ENCODE measurements around the gene CRTAC1.

CRTAC1 gene

DNA sequence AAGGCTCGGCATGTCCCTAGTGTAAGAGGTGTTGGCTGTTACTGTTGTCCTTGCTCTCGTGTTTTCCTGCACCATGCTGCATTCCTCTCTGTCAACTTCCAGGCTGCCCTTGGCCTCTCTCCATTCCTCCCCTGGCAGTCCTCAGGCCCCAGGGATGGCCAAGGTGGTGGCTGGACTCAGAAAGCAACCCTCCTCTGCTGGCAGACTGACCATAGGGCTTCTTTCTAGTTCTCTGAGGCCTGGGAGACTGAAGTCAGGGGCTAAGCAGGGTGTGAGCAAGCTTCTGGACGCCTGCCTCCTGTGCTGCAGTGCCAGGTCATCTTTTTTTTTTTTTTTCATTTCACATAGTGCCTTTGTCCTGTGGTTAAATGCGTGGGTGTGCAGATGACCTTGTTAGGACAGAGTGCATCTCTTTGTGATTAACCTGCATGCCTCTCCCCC lies 108.8 kb downstream of the CRTAC1 start:
- H3K36me3 ChIP-seq (ENCODE audit: insufficient read depth, low read length): no peaks in the 10 kb centered on the region
- TF ChIP-seq FOXP2 (optimal IDR thresholded peaks at IDR 0.05; ENCODE audit: control extremely low read depth, extremely low read length, insufficient read depth) (no peak), EZH2 (IDR thresholded peaks at IDR 0.05) (no peak), POLR2AphosphoS5 (IDR thresholded peaks at IDR 0.05; ENCODE audit: borderline replicate concordance, low read depth, low read length) (no peak)
- H3K9me3 ChIP-seq (ENCODE audit: low read depth, low read length): no peaks in the 10 kb centered on the region
- no peak overlapping the region for H3K27ac ChIP-seq
- no peak overlapping the region for H3K9ac ChIP-seq (ENCODE audit: insufficient read length)
- no peak for DNase-seq (ENCODE audit: low read depth, low spot score)
- H3K4me3 ChIP-seq: no peak overlapping the region

DNA sequence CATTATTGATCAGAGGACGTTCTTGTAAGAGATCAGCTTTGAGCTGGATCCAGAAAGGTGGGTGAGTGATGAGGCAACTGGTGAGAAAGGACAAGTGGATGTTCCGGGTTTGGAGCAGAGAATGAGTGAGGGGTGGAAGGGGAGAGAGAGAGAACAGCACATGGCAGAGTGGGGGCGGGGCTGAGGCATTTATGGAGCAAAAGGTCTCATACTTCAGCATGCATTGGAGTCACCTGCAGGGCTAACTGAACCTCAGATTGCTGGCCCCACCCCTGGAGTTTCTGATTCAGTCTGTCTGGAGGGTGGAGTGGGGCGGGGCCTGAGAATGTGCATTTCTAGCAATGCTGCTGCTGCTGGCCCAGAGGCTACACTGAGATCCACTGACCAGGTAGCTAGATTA lies 109.6 kb downstream of the CRTAC1 start:
- Histone ChIP-seq H3K9ac (ENCODE audit: insufficient read length) (no peak overlapping the region), H3K27ac (no peak overlapping the region), H3K36me3 (ENCODE audit: insufficient read depth, low read length) (no peaks in the 10 kb centered on the region), H3K9me3 (ENCODE audit: low read depth, low read length) (no peaks in the 10 kb centered on the region), H3K4me3 (no peak overlapping the region)
- TF ChIP-seq FOXP2 (optimal IDR thresholded peaks at IDR 0.05; ENCODE audit: control extremely low read depth, extremely low read length, insufficient read depth) (no peak), POLR2AphosphoS5 (IDR thresholded peaks at IDR 0.05; ENCODE audit: borderline replicate concordance, low read depth, low read length) (no peak), EZH2 (IDR thresholded peaks at IDR 0.05) (no peak)
- DNase-seq (ENCODE audit: low read depth, low spot score): no peak

DNA sequence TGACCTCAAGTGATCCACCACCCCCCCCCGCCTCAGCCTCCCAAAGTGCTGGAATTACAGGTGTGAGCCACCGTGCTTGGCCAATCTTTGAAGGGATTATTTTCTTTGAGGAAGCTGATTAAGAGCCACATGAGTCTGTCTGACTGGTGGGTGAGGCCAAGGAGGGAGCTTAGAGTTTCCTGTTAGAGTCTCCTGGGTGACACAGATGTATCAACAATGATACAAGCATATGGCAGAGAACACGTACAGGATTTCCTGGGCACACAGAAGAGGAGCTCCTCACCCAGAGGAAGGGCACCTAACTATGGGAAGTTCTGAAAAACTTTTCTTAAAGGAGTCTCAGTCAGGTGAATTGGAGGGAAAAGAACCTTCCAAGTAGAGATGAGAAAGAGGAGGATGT lies 111.4 kb downstream of the CRTAC1 start:
- Histone ChIP-seq H3K36me3 (ENCODE audit: insufficient read depth, low read length) (no peaks in the 10 kb centered on the region), H3K9ac (ENCODE audit: insufficient read length) (no peak overlapping the region), H3K27ac (no peak overlapping the region), H3K9me3 (ENCODE audit: low read depth, low read length) (no peaks in the 10 kb centered on the region), H3K4me3 (no peak overlapping the region)
- no peak for TF ChIP-seq EZH2 (IDR thresholded peaks at IDR 0.05)
- TF ChIP-seq POLR2AphosphoS5 (IDR thresholded peaks at IDR 0.05; ENCODE audit: borderline replicate concordance, low read depth, low read length): no peak
- no peak for TF ChIP-seq FOXP2 (optimal IDR thresholded peaks at IDR 0.05; ENCODE audit: control extremely low read depth, extremely low read length, insufficient read depth)
- no peak for DNase-seq (ENCODE audit: low read depth, low spot score)

DNA sequence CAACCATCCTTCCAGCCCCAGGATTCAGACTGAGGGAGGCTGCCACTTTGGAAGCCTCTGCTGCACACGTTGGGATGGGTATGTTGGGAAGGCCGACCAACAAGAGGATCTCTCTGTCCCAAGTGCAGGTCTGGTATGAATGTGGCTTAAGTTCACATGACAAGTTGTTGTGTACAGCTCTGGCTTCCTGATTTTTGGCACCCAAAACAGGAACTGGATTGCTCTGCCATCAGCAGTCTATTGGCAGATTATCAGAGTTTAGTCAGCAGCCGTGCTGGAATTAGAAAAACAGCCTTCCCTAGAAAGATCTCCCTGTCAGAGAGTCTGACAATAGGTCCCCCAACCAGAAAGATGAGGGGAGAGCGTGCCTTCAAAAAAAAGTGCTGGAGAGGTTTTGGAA lies 113.8 kb downstream of the CRTAC1 start:
- H3K36me3 ChIP-seq (ENCODE audit: insufficient read depth, low read length): no peaks in the 10 kb centered on the region
- no peak for DNase-seq (ENCODE audit: low read depth, low spot score)
- TF ChIP-seq FOXP2 (optimal IDR thresholded peaks at IDR 0.05; ENCODE audit: control extremely low read depth, extremely low read length, insufficient read depth): no peak
- TF ChIP-seq POLR2AphosphoS5 (IDR thresholded peaks at IDR 0.05; ENCODE audit: borderline replicate concordance, low read depth, low read length): no peak
- no peak for TF ChIP-seq EZH2 (IDR thresholded peaks at IDR 0.05)
- H3K4me3 ChIP-seq: no peak overlapping the region
- no peak overlapping the region for H3K9ac ChIP-seq (ENCODE audit: insufficient read length)
- H3K27ac ChIP-seq: no peak overlapping the region
- H3K9me3 ChIP-seq (ENCODE audit: low read depth, low read length): no peaks in the 10 kb centered on the region

DNA sequence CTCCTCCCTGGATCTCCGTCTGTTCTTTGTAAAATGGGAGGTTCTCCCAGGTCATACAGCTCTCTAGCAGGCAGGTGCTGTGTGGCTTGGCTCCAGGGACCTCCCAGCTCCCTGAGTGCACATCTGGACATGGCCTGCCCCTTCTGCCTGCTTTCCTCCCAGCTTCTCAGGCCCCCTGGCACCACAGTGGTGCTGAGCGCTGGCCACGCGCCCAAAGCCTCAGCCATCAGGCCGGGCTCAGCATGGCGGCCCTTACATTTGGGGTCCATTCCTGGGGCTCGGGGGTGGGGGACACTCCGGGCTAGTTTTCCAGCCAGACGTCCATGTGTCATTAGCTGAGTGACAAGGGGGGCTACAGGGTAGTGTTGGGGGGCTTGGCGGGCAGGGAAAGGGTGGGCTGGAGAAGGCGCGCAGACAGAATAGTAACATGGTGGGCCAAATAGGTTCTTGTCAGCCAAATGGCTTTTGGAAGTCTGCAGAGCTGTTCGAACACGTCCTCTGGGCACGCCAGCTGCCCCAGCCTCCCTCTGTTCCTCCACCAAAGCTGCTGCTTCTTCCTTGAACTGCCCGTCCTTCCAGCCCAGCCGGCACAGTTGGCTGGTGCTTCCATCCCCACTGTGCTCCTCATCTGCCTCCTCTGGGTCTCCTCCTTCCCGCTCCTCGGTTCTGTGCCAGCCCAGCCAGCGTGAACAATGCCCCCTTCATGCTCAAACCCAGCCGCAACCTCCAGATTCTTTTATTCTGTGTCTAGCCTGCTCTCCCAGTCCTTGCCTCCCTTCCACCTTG lies 114.9 kb downstream of the CRTAC1 start:
- Histone ChIP-seq H3K9ac (ENCODE audit: insufficient read length) (no peak overlapping the region), H3K27ac (no peak overlapping the region), H3K9me3 (ENCODE audit: low read depth, low read length) (no peaks in the 10 kb centered on the region), H3K36me3 (ENCODE audit: insufficient read depth, low read length) (no peaks in the 10 kb centered on the region), H3K4me3 (no peak overlapping the region)
- TF ChIP-seq EZH2 (IDR thresholded peaks at IDR 0.05): no peak
- TF ChIP-seq POLR2AphosphoS5 (IDR thresholded peaks at IDR 0.05; ENCODE audit: borderline replicate concordance, low read depth, low read length): no peak
- no peak for TF ChIP-seq FOXP2 (optimal IDR thresholded peaks at IDR 0.05; ENCODE audit: control extremely low read depth, extremely low read length, insufficient read depth)
- DNase-seq (ENCODE audit: low read depth, low spot score): no peak

DNA sequence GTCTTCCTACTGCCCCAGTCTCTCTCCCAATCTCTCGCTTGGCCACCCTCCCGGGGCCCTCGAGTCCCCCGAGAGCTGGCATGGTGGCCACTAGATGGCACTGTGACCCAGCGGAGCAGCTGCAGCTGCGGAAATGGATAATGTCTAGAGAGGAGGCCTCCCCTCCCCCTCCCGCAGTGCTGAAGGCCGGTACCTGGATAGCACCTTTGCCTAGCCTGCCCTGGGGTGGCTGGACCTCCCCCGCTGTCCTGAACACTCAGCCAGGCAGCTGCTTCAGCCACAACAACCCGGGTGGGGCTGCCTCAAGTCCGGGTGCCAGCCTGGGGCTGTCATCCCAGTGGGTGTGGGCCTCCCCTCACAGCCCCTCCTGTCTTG lies 115.6 kb downstream of the CRTAC1 start:
- Histone ChIP-seq H3K9ac (ENCODE audit: insufficient read length) (no peak overlapping the region), H3K36me3 (ENCODE audit: insufficient read depth, low read length) (no peaks in the 10 kb centered on the region), H3K27ac (no peak overlapping the region), H3K4me3 (no peak overlapping the region), H3K9me3 (ENCODE audit: low read depth, low read length) (no peaks in the 10 kb centered on the region)
- DNase-seq (ENCODE audit: low read depth, low spot score): no peak
- TF ChIP-seq POLR2AphosphoS5 (IDR thresholded peaks at IDR 0.05; ENCODE audit: borderline replicate concordance, low read depth, low read length): no peak
- TF ChIP-seq FOXP2 (optimal IDR thresholded peaks at IDR 0.05; ENCODE audit: control extremely low read depth, extremely low read length, insufficient read depth): no peak
- no peak for TF ChIP-seq EZH2 (IDR thresholded peaks at IDR 0.05)

DNA sequence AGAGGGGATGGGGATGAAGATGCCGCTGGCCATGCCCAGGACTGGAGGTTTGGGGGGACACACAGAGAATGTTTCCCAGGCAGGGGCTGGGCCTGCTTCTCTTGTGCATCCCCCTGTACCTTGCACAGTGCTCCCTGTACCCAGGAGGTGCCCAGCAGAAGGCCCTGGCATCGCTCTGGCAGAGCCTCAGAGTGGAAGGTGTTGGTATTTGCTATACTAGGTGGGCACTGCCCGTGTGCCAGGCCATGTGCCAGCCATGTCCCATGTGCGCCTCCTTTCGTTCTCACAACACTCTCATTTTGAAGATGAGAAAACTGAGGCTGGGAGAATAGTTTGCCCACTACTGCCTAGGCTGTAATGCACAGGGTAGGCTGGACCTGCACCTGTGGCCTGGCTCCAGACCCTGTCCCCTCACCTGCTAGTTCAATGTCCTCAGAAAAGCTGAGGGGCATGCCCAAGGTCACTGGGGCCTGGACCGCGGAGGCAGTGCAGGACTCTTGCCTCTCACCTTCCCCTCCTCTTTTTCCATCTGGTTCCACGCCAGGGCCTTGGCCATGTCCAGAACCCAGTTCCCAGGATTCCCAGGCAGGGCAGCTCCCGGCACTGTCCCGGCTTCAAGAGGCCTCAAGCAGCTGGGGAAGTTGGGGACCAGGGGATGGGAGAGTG lies 116.1 kb downstream of the CRTAC1 start:
- TF ChIP-seq POLR2AphosphoS5 (IDR thresholded peaks at IDR 0.05; ENCODE audit: borderline replicate concordance, low read depth, low read length) (no peak), EZH2 (IDR thresholded peaks at IDR 0.05) (no peak), FOXP2 (optimal IDR thresholded peaks at IDR 0.05; ENCODE audit: control extremely low read depth, extremely low read length, insufficient read depth) (no peak)

DNA sequence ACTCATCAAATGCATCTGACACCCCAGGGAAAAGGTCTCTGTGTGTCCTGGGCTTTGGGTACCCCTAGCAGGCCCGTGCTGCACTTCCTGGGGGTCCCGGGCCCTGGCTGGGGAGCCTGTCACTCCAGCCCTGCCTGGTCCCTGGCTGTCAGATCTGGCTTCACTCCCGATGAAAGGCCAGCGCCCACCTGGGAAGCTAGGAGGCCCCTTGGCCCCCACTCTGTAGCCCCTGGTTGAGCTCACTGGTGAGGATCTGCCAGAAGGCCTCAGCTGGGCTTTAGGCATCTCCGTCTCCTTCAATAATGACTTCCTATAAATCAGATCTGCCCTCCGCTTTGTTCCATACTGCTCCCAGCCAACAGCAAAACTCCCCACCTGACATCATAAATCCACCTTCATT lies 116.8 kb downstream of the CRTAC1 start:
- H3K27ac ChIP-seq: no peak overlapping the region
- H3K4me3 ChIP-seq: no peak overlapping the region
- no peaks in the 10 kb centered on the region for H3K9me3 ChIP-seq (ENCODE audit: low read depth, low read length)
- H3K9ac ChIP-seq (ENCODE audit: insufficient read length): no peak overlapping the region
- no peak for TF ChIP-seq FOXP2 (optimal IDR thresholded peaks at IDR 0.05; ENCODE audit: control extremely low read depth, extremely low read length, insufficient read depth)
- TF ChIP-seq POLR2AphosphoS5 (IDR thresholded peaks at IDR 0.05; ENCODE audit: borderline replicate concordance, low read depth, low read length): no peak
- TF ChIP-seq EZH2 (IDR thresholded peaks at IDR 0.05): no peak
- no peaks in the 10 kb centered on the region for H3K36me3 ChIP-seq (ENCODE audit: insufficient read depth, low read length)
- DNase-seq (ENCODE audit: low read depth, low spot score): no peak

More for the DNA sequence above, 116.1 kb downstream of the CRTAC1 start:
- DNase-seq (ENCODE audit: low read depth, low spot score): no peak
- H3K9ac ChIP-seq (ENCODE audit: insufficient read length): no peak overlapping the region
- no peak overlapping the region for H3K4me3 ChIP-seq
- no peaks in the 10 kb centered on the region for H3K9me3 ChIP-seq (ENCODE audit: low read depth, low read length)
- H3K36me3 ChIP-seq (ENCODE audit: insufficient read depth, low read length): no peaks in the 10 kb centered on the region
- no peak overlapping the region for H3K27ac ChIP-seq

All from SK-N-MC (cell line).